Neural progenitor cell (in vitro differentiated cells): Measurements from ENCODE around the gene PAM. TPM values are rescaled to one million over a fixed set of nuclear protein-coding genes. Genes with fewer than 3 reads are reported as not detected.

ENCODE experiments used
- DNase-seq: peaks from one replicate; pipeline ENCODE4 v3.0.0-alpha.2; 2016; ENCODE audit warnings: low spot score
- H2AFZ ChIP-seq: fragments of 200-600 bp; sonication (generic); replicated peaks from 2 replicates; pipeline ENCODE4 v1.6.1; 2016; ENCODE audit warnings: antibody characterized with exemption
- H3F3A ChIP-seq: fragments of 200-600 bp; sonication (generic); 2 replicates; pipeline ENCODE4 v1.6.1; 2016; ENCODE audit warnings: antibody characterized with exemption, low read depth
- H3K27ac ChIP-seq: fragments of 200-600 bp; sonication (generic); 2 replicates; pipeline ENCODE4 v1.5.1; 2016; ENCODE audit warnings: mild to moderate bottlenecking
- H3K27me3 ChIP-seq: fragments of 200-600 bp; sonication (generic); 2 replicates; pipeline ENCODE4 v1.6.1; 2016; ENCODE audit warnings: mild to moderate bottlenecking, moderate library complexity
- H3K36me3 ChIP-seq: fragments of 200-600 bp; sonication (generic); 2 replicates; pipeline ENCODE4 v1.5.1; 2016
- H3K4me1 ChIP-seq: fragments of 200-600 bp; sonication (generic); 2 replicates; pipeline ENCODE4 v1.6.1; 2016; ENCODE audit warnings: mixed run types
- H3K4me2 ChIP-seq: fragments of 200-600 bp; sonication (generic); 2 replicates; pipeline ENCODE4 v1.6.1; 2016
- H3K4me3 ChIP-seq: fragments of 200-600 bp; sonication (generic); 2 replicates; pipeline ENCODE4 v1.5.1; 2016
- H3K79me2 ChIP-seq: fragments of 200-600 bp; sonication (generic); 2 replicates; pipeline ENCODE4 v1.6.1; 2016; ENCODE audit warnings: low read depth
- H3K9ac ChIP-seq: fragments of 200-600 bp; sonication (generic); 2 replicates; pipeline ENCODE4 v1.6.1; 2016
- H3K9me3 ChIP-seq: fragments of 200-600 bp; sonication (generic); 2 replicates; pipeline ENCODE4 v1.5.1; 2016; ENCODE audit warnings: low read depth
- H4K20me1 ChIP-seq: fragments of 200-600 bp; sonication (generic); 2 replicates; pipeline ENCODE4 v1.6.1; 2016; ENCODE audit warnings: low read depth
- H3K27ac Mint-ChIP-seq: 3 replicates; pipeline ENCODE4 v1.8.0; 2021; ENCODE audit warnings: mixed read lengths
- H3K27me3 Mint-ChIP-seq: 2 replicates; pipeline ENCODE4 v1.8.0; 2022; ENCODE audit warnings: low read depth, mild to moderate bottlenecking, inconsistent platforms, moderate library complexity, mixed read lengths; ENCODE audit not compliant: insufficient read depth
- H3K36me3 Mint-ChIP-seq: 3 replicates; pipeline ENCODE4 v1.8.0; 2021; ENCODE audit warnings: mixed read lengths
- H3K4me1 Mint-ChIP-seq: 3 replicates; pipeline ENCODE4 v1.8.0; 2021; ENCODE audit warnings: mixed read lengths
- H3K4me3 Mint-ChIP-seq: 3 replicates; pipeline ENCODE4 v1.8.0; 2021; ENCODE audit warnings: mild to moderate bottlenecking, moderate library complexity, mixed read lengths
- H3K9me3 Mint-ChIP-seq: 3 replicates; pipeline ENCODE4 v1.8.0; 2020; ENCODE audit warnings: mixed read lengths
- EZH2 ChIP-seq: fragments of 200-600 bp; sonication (generic); IDR thresholded peaks from 2 replicates; pipeline ENCODE4 v1.6.1; 2017; ENCODE audit warnings: antibody characterized with exemption, mild to moderate bottlenecking, moderate library complexity
- EZH2phosphoT487 ChIP-seq: fragments of 200-600 bp; sonication (generic); IDR thresholded peaks from 2 replicates; pipeline ENCODE4 v1.6.1; 2017; ENCODE audit warnings: antibody characterized with exemption
- total RNA-seq: library from RNA; depleted of rRNA; stranded (reverse); fragments of >200 nt; gene quantifications from 2 replicates; pipeline ENCODE4 v1.2.3, GENCODE V29; 2015; ENCODE audit warnings: low replicate concordance
- TF ChIP-seq, protein P1 (sequence below): fragments of 200-600 bp; sonication (generic); IDR thresholded peaks from 2 replicates; pipeline ENCODE4 v1.5.1; 2017; ENCODE audit warnings: antibody characterized with exemption, mild to moderate bottlenecking

The PAM gene
- total RNA-seq, 1 donor from 2014 or later = 246 TPM

GRCh38 chr5:103033696-103034095, 278.6 kb downstream of the PAM start:
- no peak overlapping the region for H3K4me2 ChIP-seq
- TF ChIP-seq EZH2phosphoT487 (no peak), EZH2 (no peak)
- TF ChIP-seq, protein P1, sequence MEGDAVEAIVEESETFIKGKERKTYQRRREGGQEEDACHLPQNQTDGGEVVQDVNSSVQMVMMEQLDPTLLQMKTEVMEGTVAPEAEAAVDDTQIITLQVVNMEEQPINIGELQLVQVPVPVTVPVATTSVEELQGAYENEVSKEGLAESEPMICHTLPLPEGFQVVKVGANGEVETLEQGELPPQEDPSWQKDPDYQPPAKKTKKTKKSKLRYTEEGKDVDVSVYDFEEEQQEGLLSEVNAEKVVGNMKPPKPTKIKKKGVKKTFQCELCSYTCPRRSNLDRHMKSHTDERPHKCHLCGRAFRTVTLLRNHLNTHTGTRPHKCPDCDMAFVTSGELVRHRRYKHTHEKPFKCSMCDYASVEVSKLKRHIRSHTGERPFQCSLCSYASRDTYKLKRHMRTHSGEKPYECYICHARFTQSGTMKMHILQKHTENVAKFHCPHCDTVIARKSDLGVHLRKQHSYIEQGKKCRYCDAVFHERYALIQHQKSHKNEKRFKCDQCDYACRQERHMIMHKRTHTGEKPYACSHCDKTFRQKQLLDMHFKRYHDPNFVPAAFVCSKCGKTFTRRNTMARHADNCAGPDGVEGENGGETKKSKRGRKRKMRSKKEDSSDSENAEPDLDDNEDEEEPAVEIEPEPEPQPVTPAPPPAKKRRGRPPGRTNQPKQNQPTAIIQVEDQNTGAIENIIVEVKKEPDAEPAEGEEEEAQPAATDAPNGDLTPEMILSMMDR = no peak

DNA sequence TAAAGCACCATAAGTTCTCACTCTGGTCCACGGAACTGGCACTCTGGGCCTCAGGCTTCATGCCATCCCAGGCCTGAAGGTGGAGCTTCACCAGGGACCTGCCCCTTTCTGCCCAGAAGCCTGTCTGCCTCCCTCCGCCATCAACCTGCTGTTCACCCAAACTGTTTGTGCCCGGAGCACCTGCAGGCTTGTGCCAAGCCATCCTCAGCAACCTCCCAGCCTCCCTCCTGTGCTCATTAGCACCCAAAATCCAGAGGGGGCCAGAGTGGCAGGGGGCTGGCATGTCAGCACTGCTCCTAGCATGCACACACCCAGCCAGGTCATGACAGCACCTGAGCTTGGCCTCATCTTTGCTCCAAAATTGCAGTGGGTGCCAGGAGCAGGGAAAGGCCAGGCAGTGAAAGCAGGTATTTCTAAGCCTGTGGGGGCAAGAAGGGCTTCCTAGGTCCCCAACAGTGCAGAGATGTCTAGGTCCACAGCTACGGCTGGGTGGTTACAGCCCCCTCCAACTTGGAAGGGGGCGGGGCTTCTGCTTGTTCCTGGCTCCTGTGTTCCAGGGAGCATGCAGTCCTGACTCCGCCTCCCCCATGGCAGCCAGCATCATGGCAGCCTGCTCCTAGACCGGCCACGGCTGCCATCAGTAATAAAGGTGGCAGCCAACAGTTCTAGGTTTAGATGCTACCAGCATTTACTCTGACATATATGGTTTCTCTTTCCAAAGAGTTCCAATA, 279.7 kb downstream of the PAM start:
- Histone ChIP-seq H3K9me3 (no peaks in the 10 kb centered on the region), H3K79me2 (no peaks in the 10 kb centered on the region), H3K27me3 (no peaks in the 10 kb centered on the region), H4K20me1 (no peaks in the 10 kb centered on the region), H3K4me2 (no peak overlapping the region), H3K4me3 (no peak overlapping the region), H3F3A (no peaks in the 10 kb centered on the region), H3K4me1 (no peaks in the 10 kb centered on the region), H3K27ac (no peak overlapping the region), H3K9ac (no peak overlapping the region), H2AFZ (no peak overlapping the region), H3K36me3 (no peaks in the 10 kb centered on the region)
- Mint-ChIP-seq H3K4me1 (no peaks in the 10 kb centered on the region), H3K4me3 (no peak overlapping the region), H3K9me3 (peaks cover 5% of the 10 kb centered on the region), H3K36me3 (peaks cover 21% of the 10 kb centered on the region), H3K27me3 (no peaks in the 10 kb centered on the region), H3K27ac (no peak overlapping the region)
- no peak for DNase-seq
- TF ChIP-seq, protein P1 = no peak
- TF ChIP-seq EZH2 = no peak
- TF ChIP-seq EZH2phosphoT487 = no peak

More at GRCh38 chr5:103033696-103034095, 278.6 kb downstream of the PAM start:
- no peak overlapping the region for H3K4me3 Mint-ChIP-seq
- no peaks in the 10 kb centered on the region for H4K20me1 ChIP-seq
- H3K27ac Mint-ChIP-seq = no peak overlapping the region
- H3K36me3 ChIP-seq = peaks cover 6% of the 10 kb centered on the region
- no peaks in the 10 kb centered on the region for H3K4me1 ChIP-seq
- H3K4me1 Mint-ChIP-seq = no peaks in the 10 kb centered on the region
- no peak for DNase-seq
- H3K9me3 Mint-ChIP-seq = peaks cover 5% of the 10 kb centered on the region
- no peaks in the 10 kb centered on the region for H3K79me2 ChIP-seq
- no peak overlapping the region for H3K4me3 ChIP-seq
- H3F3A ChIP-seq = no peaks in the 10 kb centered on the region
- H3K36me3 Mint-ChIP-seq = peaks cover 21% of the 10 kb centered on the region
- no peaks in the 10 kb centered on the region for H3K27me3 Mint-ChIP-seq
- no peaks in the 10 kb centered on the region for H3K27me3 ChIP-seq
- no peak overlapping the region for H3K27ac ChIP-seq
- no peaks in the 10 kb centered on the region for H3K9me3 ChIP-seq
- H3K9ac ChIP-seq = no peak overlapping the region
- no peak overlapping the region for H2AFZ ChIP-seq

- H3K4me1 Mint-ChIP-seq = no peaks in the 10 kb centered on the region
- no peaks in the 10 kb centered on the region for H3K27me3 Mint-ChIP-seq
- H3K36me3 Mint-ChIP-seq = peaks cover 16% of the 10 kb centered on the region
- H3K36me3 ChIP-seq = no peaks in the 10 kb centered on the region
- peaks cover 5% of the 10 kb centered on the region for H3K9me3 Mint-ChIP-seq
- H4K20me1 ChIP-seq = no peaks in the 10 kb centered on the region
- H3K27ac Mint-ChIP-seq = no peak overlapping the region
- H3K9ac ChIP-seq = no peak overlapping the region
- H3K27ac ChIP-seq = no peak overlapping the region
- no peak for DNase-seq
- no peak overlapping the region for H3K4me3 Mint-ChIP-seq
- no peaks in the 10 kb centered on the region for H3K4me1 ChIP-seq
- no peaks in the 10 kb centered on the region for H3K27me3 ChIP-seq
- no peaks in the 10 kb centered on the region for H3K79me2 ChIP-seq
- H3F3A ChIP-seq = no peaks in the 10 kb centered on the region
- H3K4me2 ChIP-seq = no peak overlapping the region
- TF ChIP-seq EZH2 = no peak
- TF ChIP-seq, protein P1 = no peak
- no peak for TF ChIP-seq EZH2phosphoT487
- H2AFZ ChIP-seq = no peak overlapping the region
- no peaks in the 10 kb centered on the region for H3K9me3 ChIP-seq
- H3K4me3 ChIP-seq = no peak overlapping the region
Observed at GRCh38 chr5:103035701-103036100, 280.6 kb downstream of the PAM start.
